Inferior parietal cortex (tissue), 1 donor: Measurements from ENCODE around the gene UPF2.
A peak's percentile ranks its signal among the peaks of the same experiment; 100 is the strongest.
"Not testable (repeated sequence)": the region's sequence is repeated elsewhere in the genome, so short reads cannot be mapped to it uniquely, and the experiment has no call there.

Experiments
- DNase-seq: peaks from one replicate; pipeline ENCODE4 v3.0.0-alpha.2; 2016; ENCODE audit errors: extremely low spot score

Gene UPF2

DNA sequence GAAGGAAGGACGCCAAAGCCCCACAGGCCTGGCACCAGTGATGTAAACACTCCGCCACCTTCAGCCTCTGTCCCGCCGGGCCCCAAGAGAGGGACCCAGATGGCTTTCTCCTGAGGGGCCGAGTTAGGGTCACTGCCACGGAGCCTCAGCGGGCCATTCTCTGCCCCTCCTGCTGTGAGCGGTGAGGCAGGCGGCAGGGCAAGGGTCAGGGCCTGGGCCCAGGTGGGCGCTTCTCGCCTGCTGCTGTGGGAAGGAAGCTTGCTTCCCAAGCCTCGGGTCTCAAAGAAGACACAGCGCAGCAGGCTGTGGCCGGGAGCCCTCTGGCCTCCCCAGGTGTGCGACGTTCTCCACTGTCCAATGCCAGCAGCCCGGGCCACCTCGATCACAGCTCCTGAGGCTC is 134.7 kb downstream of the UPF2 start:
- DNase-seq, result no peak

DNA sequence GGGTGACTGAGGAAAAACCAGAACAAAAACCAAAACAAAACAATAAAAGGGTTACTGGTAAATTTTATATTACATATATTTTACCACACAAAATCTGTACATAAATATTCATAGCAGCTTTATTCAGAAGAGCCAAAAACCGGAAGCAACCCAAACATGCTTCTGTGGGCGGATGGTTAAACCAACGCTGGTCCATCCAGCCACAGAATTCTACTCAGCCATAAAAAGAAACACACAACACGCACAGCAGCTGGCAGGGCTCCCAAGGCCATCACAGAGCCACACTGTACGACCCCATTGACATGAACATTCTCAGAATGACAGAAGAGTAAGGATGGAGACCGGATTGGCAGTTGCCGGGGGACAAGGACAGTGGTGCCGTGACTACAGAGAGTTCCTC is 135.9 kb downstream of the UPF2 start:
- DNase-seq, result no peak

GRCh38 chr10:11902646-11903045 is 140.0 kb downstream of the UPF2 start:
- no peak for DNase-seq

DNA sequence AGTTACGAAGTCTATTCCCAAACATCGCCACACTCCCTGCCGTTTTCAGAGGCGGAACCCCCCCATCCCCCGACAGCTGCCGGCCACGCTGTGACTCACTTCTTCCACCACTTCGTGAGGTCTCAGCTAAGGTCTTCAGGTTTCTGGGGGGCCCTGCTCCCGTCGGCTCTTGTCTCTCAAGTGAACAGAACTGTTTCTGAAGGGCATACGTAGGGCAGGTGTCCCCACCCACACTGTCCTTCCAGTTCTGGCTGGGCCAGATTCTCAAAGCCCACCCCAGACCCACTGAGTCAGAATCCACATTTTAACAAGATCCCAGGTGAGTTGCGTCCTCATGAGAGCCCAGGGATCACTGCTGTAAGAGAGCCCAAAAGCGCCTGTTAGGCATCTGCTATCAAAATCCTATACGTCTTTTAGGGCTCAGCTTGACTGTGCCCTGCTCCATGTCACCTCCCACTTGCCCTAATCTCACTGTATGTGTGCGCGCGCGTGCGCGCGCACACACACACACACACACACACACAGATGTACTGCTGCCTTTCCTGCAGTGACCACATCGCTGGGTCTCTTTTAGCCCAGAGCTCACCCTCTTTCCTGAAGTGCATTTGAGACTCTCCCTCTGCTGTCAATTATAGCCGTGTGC is 140.7 kb downstream of the UPF2 start:
- no peak for DNase-seq

DNA sequence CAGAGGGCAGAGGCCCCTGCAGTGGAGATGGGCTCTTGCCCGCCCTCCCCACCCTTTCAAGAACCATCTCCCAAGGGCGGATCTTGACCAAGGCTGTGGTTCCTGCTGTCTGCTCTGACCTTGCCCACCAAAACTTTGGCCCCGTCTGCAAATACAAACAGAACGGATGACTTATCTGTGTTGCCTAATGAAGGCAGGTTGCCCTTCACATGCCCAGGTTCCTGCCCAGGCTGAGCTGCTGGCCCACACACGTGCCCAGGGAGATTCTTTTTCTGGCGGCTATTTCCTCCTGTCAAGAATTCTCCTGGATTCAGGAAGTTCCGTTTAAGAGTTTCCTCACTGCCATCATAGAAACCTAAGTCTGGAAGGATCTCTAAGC is 141.2 kb downstream of the UPF2 start:
- no peak for DNase-seq

DNA sequence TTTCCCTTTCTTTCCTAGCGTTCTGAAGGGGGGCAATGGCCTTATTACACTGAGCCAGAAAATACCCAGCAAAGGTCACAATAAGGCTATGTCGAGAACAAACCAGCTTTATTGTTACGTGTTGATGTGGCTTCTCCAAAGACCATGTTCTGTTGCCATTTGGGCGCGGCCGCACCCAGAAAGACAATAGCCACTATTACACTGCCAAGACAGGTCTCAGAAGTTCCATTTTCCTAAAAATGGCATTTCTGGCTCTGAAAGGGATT is 141.6 kb downstream of the UPF2 start:
- DNase-seq, result no peak

- no peak for DNase-seq
Observed at GRCh38 chr10:11899067-11899876, 143.3 kb downstream of the UPF2 start.

DNA sequence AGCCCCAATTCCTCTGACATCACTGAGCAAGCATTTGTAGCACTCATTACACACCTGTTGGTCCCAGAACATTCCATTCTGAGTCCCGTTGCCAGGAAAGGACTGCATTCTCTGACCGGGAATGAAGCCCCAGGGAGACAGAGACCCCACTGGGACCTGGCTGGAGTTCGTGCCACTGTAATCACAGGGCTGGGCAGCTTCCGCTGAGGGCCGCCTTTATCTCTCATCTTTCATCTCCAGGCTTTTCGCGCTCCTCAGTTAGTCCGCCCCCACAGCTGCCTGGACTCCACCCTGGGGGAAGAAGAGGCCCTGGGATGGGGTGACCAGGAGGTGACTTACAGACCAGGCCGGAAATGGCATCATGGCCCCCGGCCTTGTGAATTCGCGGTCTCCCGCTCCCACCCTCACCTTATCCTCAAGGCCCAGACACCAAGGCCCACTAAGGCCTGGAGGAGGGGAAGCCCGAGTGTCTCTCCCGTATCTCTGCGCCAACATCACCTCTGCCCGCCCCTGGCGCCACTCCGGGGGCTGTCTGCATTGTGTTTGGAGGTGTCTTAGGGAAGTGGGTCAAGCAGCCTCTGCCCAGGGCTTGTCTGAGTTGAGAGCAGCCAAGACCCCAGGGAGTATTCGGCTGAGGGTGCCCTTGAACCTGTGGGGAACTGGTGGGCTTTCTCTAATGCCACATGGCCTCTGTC is 144.1 kb downstream of the UPF2 start:
- peak; percentile 48 for DNase-seq

DNA sequence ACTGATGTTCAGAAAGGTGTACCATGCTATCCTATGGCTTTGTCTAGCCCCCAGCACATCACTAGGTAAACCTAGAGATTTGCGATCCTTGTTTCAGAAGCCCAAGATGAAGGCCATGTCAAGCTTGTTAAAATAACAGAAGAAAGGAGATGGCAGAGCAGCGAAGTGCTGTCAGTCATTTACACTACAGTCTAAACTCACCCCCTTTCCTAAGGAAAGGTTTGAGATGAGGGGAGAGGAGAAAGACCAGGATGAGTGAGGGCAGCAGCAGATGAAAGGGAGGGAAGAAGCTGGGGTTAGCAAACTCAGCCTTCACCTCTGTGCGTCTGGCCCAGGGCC is 144.6 kb downstream of the UPF2 start:
- no peak for DNase-seq

GRCh38 chr10:11896549-11897200 is 145.9 kb downstream of the UPF2 start:
- DNase-seq, result no peak

- DNase-seq, result no peak
Observed at GRCh38 chr10:11895598-11895997, 147.0 kb downstream of the UPF2 start.

DNA sequence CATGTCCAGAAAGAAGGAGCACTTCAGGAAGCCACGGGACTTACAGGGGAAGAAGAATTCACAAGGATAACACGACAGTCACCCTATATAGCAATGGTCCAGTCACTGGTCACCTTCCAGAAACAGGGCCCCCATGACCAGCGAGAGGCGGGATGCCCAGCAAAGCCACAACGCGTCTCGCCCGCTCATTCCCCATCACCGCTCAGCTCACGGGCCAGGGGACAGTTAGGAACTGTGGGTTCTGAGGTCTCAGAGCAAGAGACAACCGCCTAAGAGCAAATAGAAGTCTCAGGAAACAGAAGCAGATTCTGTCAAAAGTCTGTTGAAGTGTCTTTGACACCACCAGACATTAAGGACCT is 147.5 kb downstream of the UPF2 start:
- no peak for DNase-seq

- no peak for DNase-seq
Observed at GRCh38 chr10:11894381-11895107, 148.1 kb downstream of the UPF2 start.

- DNase-seq, result no peak
Observed at GRCh38 chr10:11893749-11894278, 148.8 kb downstream of the UPF2 start.

DNA sequence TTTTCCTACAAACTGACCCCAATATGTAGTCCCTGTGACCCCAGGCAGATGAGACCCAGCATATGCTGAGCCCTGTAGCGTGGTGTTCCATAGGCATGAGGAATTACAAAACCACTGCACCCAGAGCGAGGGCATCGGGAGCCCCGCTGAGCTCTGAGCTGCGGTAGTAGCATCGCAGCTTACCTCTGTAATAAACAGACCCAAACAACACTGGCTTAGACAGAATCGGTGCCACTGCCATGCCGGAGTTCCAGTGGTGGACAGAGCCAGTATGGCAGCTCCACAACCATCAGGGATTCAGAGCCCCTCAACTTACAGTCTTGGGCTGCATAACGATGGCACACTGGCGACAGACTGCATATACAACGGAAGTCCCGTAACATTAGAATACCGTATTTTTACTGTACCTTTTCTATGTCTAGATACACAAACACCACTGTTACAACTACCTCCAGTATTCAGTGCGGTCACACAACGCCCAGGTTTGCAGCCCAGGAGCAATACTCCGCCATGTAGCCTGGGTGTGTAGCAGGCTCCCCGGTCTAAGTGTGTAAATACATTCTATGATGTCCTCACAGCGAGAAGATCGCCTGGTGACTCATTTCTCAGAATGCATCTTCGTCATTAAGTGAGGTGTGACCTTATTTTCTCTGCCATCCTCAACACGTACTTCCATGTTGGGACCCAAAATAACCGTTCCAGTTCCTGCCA is 150.7 kb downstream of the UPF2 start:
- no peak for DNase-seq

DNA sequence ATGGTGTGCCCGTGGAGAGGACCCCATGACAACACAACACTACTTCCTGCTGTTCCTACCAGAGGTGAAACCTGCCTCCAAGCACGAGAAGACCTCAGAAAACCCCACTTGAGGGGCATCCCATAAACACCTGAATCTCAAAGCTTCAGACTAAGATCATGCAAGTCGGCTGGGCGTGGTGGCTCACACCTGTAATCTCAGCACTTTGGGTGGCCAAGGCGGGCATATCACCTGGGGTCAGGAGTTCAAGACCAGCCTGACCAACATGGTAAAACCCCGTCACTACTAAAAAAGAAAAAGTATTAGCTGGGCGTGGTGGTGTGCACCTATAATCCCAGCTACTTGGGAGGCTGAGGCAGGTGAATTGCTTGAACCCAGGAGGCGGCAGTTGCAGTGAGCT is 153.3 kb downstream of the UPF2 start:
- DNase-seq, result not testable (repeated sequence)

DNA sequence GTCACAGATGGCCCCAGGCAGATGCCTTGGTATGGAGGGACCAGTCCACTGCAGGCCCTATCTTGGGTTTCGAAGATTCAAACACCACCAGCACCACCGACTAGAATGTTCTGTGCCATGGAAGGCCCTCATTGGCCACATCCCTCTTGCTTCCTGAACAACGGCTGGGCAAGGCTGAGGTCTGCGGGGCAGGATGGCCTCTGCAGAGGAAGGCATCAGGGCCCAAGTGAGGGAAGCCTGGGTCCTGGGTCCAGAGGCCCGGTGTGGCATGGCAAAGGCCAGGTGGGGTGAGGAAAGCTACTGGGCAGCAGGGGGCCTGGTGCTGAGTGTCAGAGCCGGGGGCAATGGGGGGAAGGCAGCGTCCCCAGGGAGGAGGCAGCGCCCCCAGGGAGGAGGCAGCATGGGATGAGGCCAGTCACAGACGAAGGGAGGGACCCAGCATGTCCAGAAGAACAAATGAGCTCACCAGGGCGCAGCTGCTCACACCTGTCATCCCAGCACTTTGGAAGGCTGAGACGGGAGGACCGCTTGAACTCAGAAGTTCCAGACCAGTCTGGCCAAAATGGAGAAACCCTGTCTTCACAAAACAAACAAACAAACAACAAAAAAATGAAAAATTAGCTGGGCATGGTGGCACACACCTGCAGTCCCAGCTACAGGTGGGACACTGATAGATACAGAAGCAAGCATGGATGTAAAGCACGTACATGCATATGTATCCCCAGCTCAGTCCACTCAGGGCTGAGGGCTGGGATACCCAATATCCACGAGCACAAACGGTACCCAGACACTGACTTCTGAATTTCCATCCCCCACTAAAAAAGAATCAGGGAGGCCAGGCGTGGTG is 155.0 kb downstream of the UPF2 start:
- DNase-seq, result no peak

DNA sequence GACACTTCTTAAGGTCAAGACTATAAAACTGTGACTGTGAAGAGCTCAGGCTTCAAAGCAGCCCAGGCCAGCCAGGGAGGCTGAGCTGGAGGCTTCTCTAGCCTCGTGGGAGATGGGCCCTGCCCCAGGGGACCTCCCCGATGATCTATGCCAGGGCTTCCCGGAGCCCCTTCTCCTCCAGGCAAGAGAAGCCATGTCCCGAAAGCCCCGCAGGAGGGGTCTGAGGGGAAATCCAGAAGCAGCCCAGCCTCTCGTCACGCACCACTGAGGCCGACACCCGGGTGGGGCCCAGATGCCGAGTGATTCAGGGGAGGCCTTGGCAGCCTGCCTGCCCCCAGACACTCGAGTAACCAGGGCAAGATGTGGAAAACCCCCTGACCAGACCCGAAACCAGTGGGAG is 155.8 kb downstream of the UPF2 start:
- no peak for DNase-seq

DNA sequence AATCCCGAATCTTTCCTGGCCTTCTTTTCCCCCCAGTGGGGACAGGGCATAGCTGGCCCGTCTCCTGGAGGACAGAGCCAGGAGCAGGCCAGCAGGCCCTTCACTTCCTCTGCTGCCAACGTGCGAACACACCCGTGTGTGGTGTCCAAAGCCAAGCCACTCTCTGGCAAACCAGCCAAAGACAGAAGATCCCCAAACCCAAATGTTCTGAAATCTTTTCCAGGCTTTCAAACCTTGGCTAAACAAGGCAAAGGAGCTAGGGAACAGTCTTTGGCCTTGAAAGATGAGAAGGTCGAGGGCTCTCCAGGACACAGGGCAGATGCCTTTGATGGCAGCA is 156.5 kb downstream of the UPF2 start:
- DNase-seq, result no peak

DNA sequence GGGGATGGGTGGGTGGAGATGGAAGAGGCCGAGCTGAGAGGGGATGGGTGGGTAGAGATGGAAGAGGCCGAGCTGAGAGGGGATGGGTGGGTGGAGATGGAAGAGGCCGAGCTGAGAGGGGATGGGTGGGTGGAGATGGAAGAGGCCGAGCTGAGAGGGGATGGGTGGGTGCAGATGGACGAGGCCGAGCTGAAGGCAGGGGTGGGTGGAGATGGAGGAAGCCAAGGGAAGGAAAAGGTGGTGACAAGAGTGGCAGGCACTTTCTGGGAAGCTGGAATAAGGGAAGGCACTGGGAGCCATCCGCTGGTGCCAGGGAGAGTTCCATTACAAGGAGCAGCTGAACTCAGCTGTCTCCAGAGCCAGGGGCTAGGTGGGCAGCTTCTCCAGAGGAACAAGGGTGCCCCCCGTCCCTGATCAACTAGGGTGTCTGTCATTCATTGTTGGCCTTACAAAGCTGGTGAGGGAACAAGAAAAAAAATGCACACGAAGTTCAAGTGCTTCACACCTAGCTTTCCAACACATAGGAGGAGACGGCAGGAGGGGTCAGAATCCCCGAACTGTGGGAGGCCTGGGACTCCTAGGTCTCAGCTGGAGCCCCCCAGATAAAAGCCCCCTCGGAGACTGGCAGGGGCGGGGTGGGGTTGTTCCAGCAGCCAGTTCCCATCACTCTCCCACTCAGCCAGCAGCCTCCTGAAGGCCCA is 157.0 kb downstream of the UPF2 start:
- DNase-seq, result no peak
